ENCODE results near the gene MINK1.
"Not testable (repeated sequence)": the region's sequence is repeated elsewhere in the genome, so short reads cannot be mapped to it uniquely, and the experiment has no call there.

MINK1 gene

GRCh38 chr17:4846635-4847390, 13.7 kb downstream of the MINK1 start:
- DNase-seq (ENCODE audit: low read depth) = no peak

GRCh38 chr17:4849011-4849536, 15.9 kb downstream of the MINK1 start:
- DNase-seq (ENCODE audit: low read depth) = no peak

- DNase-seq (ENCODE audit: low read depth) = no peak
These were observed 17.1 kb downstream of the MINK1 start for GRCh38 chr17:4850246-4850645.

- DNase-seq (ENCODE audit: low read depth) = no peak
These were observed 17.9 kb downstream of the MINK1 start for GRCh38 chr17:4851084-4851483.

GRCh38 chr17:4852567-4853207, 19.5 kb downstream of the MINK1 start:
- DNase-seq (ENCODE audit: low read depth) = no peak

GRCh38 chr17:4853208-4853671, 20.1 kb downstream of the MINK1 start:
- no peak for DNase-seq (ENCODE audit: low read depth)

- no peak for DNase-seq (ENCODE audit: low read depth)
These were observed 21.1 kb downstream of the MINK1 start for GRCh38 chr17:4854111-4854681.

GRCh38 chr17:4856271-4856936, 23.3 kb downstream of the MINK1 start:
- no peak for DNase-seq (ENCODE audit: low read depth)

- DNase-seq (ENCODE audit: low read depth) = no peak
These were observed 23.8 kb downstream of the MINK1 start for GRCh38 chr17:4856937-4857314.

GRCh38 chr17:4857347-4857746, 24.2 kb downstream of the MINK1 start:
- DNase-seq (ENCODE audit: low read depth) = not testable (repeated sequence)

GRCh38 chr17:4858068-4858881, 25.1 kb downstream of the MINK1 start:
- no peak for DNase-seq (ENCODE audit: low read depth)

GRCh38 chr17:4858882-4859260, 25.7 kb downstream of the MINK1 start:
- DNase-seq (ENCODE audit: low read depth) = no peak

- no peak for DNase-seq (ENCODE audit: low read depth)
These were observed 26.9 kb downstream of the MINK1 start for GRCh38 chr17:4859816-4860625.

GRCh38 chr17:4860651-4861050, 27.5 kb downstream of the MINK1 start:
- DNase-seq (ENCODE audit: low read depth) = no peak

GRCh38 chr17:4861052-4861451, 27.9 kb downstream of the MINK1 start:
- DNase-seq (ENCODE audit: low read depth) = no peak

GRCh38 chr17:4862720-4863119, 29.6 kb downstream of the MINK1 start:
- DNase-seq (ENCODE audit: low read depth) = no peak

- DNase-seq (ENCODE audit: low read depth) = no peak
These were observed 30.2 kb downstream of the MINK1 start for GRCh38 chr17:4863321-4863720.

GRCh38 chr17:4867535-4867934, 34.4 kb downstream of the MINK1 start:
- not testable (repeated sequence) for DNase-seq (ENCODE audit: low read depth)

GRCh38 chr17:4869058-4869998, 36.2 kb downstream of the MINK1 start:
- DNase-seq (ENCODE audit: low read depth) = not testable (repeated sequence)

GRCh38 chr17:4870855-4871254, 37.7 kb downstream of the MINK1 start:
- no peak for DNase-seq (ENCODE audit: low read depth)
